ENCODE measurements around the gene IFNA1. TPM values are rescaled to one million over a fixed set of nuclear protein-coding genes. Genes with fewer than 3 reads are reported as not detected.
A peak's percentile ranks its signal among the peaks of the same experiment; 100 is the strongest.

Gene IFNA1
- total and polyA plus RNA-seq, 7 donors = not detected

GRCh38 chr9:21452681-21453080, 12.4 kb downstream of the IFNA1 start:
- no peaks in the 10 kb centered on the region for H3K4me1 ChIP-seq
- ATAC-seq (no peak), DNase-seq (no peak)
- intact Hi-C loops (cut with DNase I) = no loop called here
- H3K4me3 ChIP-seq = no peak overlapping the region
- no peaks in the 10 kb centered on the region for H3K36me3 ChIP-seq (ENCODE audit: insufficient read depth in 1 of 2, low read depth in 1 of 2)
- no peaks in the 10 kb centered on the region for H3K9me3 ChIP-seq
- TF ChIP-seq CTCF (IDR thresholded peaks at IDR 0.05) = no peak
- no peak overlapping the region for H3K27ac ChIP-seq
- 66 to 69% (median 69%) methylated on average over 4 of the region's 4 CpGs for WGBS, 3 donors
- H3K27me3 ChIP-seq (ENCODE audit: insufficient read depth in 3 of 3, low read length in 2 of 3) = no peaks in the 10 kb centered on the region

GRCh38 chr9:21454149-21454548, 13.9 kb downstream of the IFNA1 start:
- Histone ChIP-seq H3K4me1 (no peaks in the 10 kb centered on the region), H3K4me3 (no peak overlapping the region), H3K36me3 (ENCODE audit: insufficient read depth in 1 of 2, low read depth in 1 of 2) (no peaks in the 10 kb centered on the region), H3K27ac (no peak overlapping the region), H3K27me3 (ENCODE audit: insufficient read depth in 3 of 3, low read length in 2 of 3) (no peaks in the 10 kb centered on the region), H3K9me3 (no peaks in the 10 kb centered on the region)
- intact Hi-C loops (cut with DNase I) = no loop called here
- ATAC-seq (no peak), DNase-seq (no peak)
- TF ChIP-seq CTCF (IDR thresholded peaks at IDR 0.05) = no peak
- WGBS, 3 donors = 66 to 71% (median 66%) methylated on average over 2 of the region's 2 CpGs

GRCh38 chr9:21455320-21455719, 15.1 kb downstream of the IFNA1 start:
- H3K4me1 ChIP-seq = no peaks in the 10 kb centered on the region
- no peaks in the 10 kb centered on the region for H3K9me3 ChIP-seq
- no peak overlapping the region for H3K27ac ChIP-seq
- ATAC-seq = no peak
- intact Hi-C loops (cut with DNase I) = no loop called here
- no peaks in the 10 kb centered on the region for H3K27me3 ChIP-seq (ENCODE audit: insufficient read depth in 3 of 3, low read length in 2 of 3)
- TF ChIP-seq CTCF (IDR thresholded peaks at IDR 0.05) = peak; percentile 32
- no peaks in the 10 kb centered on the region for H3K36me3 ChIP-seq (ENCODE audit: insufficient read depth in 1 of 2, low read depth in 1 of 2)
- H3K4me3 ChIP-seq = no peak overlapping the region
- DNase-seq = no peak

GRCh38 chr9:21461377-21461776, 21.1 kb downstream of the IFNA1 start:
- no peak overlapping the region for H3K27ac ChIP-seq
- TF ChIP-seq CTCF (IDR thresholded peaks at IDR 0.05) = no peak
- 83 to 93% (median 88%) methylated on average over 1 of the region's 1 CpG for WGBS, 3 donors
- no peaks in the 10 kb centered on the region for H3K4me1 ChIP-seq
- DNase-seq = no peak
- H3K27me3 ChIP-seq (ENCODE audit: insufficient read depth in 3 of 3, low read length in 2 of 3) = no peaks in the 10 kb centered on the region
- no peak for ATAC-seq
- H3K9me3 ChIP-seq = peaks cover 7% of the 10 kb centered on the region
- intact Hi-C loops (cut with DNase I) = loop anchor here in 1 of 2 donors (10.0 kb wide), 1 partner anchor 333 kb away; no protein-coding TSS in a partner anchor
- no peak overlapping the region for H3K4me3 ChIP-seq
- no peaks in the 10 kb centered on the region for H3K36me3 ChIP-seq (ENCODE audit: insufficient read depth in 1 of 2, low read depth in 1 of 2)

GRCh38 chr9:21465138-21465537, 24.9 kb downstream of the IFNA1 start:
- ATAC-seq = no peak
- H3K9me3 ChIP-seq = peaks cover 7% of the 10 kb centered on the region
- H3K4me3 ChIP-seq = no peak overlapping the region
- H3K4me1 ChIP-seq = no peaks in the 10 kb centered on the region
- intact Hi-C loops (cut with DNase I) = loop anchor here in 1 of 2 donors (10.0 kb wide), 1 partner anchor 330 kb away; no protein-coding TSS in a partner anchor
- no peak for DNase-seq
- H3K36me3 ChIP-seq (ENCODE audit: insufficient read depth in 1 of 2, low read depth in 1 of 2) = no peaks in the 10 kb centered on the region
- no peak overlapping the region for H3K27ac ChIP-seq
- H3K27me3 ChIP-seq (ENCODE audit: insufficient read depth in 3 of 3, low read length in 2 of 3) = no peaks in the 10 kb centered on the region
- no peak for TF ChIP-seq CTCF (IDR thresholded peaks at IDR 0.05)
- 82 to 88% (median 85%) methylated on average over 5 of the region's 5 CpGs for WGBS, 3 donors
